Activated CD8-positive, alpha-beta memory T cell treated with anti-CD3 and anti-CD28 coated beads, Interleukin-2, amount 50 U/mL, for 1 hour (primary cell): ENCODE data around the gene IMPACT.

Source experiments
- DNase-seq: peaks from one replicate; pipeline ENCODE4 v3.0.0-alpha.2; 2020; ENCODE audit errors: extremely low read depth

The IMPACT gene

DNA sequence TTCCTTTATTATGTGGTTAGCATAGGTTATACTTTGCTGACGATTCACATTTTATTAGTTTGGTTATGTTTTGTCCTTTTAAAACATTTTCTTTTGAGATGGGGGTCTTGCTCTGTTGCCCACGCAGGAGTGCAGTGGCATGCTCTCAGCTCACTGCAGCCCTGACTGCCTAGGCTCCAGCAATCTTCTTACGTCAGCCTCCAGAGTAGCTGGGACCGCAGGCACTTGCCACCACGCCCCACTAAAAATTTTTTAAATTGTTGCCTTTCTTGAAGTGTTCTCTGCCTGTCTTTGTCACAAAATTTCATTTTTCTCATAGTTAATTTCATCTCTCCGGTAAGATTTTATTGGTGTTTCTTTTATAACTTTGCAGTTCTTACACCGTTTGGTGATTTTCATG is 52.9 kb downstream of the IMPACT start:
- DNase-seq = no peak

DNA sequence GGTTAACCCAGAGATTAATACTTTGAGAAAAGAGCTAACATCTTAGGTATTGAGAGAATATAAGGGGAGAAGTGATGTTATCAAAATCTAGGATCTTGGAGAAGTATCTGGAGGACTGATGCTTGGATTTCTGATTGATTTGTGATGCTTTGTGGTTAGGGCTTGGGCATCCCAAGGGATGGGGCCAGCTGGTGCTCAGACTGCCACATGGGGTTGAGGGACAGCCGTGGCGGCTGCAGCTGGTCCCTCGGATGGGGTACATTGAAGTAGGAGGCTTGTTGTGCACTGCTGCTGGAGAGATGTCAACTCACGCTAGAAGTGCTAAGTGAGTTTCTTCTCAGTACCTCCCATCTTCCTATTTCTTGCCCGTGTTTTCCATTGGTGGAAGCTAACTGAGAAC is 56.4 kb downstream of the IMPACT start:
- DNase-seq = no peak

DNA sequence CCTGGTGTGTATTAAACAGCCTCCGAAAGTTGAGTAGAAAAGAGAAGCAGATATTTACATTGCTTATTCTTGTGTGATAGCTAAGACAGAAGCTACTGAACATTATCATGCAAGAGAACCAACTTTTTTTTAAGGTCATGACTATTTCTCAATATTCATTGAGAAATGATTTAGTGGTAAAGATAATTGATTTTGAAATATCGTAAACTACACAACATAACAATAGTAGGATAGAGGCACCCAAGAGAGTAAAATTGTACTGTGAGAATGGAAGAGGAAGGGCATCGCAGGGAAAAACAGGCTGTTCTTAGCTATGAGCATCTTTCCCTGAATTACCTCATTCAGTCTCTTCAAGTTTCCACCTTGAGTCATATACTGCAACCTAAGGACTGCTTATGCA is 59.2 kb downstream of the IMPACT start:
- DNase-seq = no peak

DNA sequence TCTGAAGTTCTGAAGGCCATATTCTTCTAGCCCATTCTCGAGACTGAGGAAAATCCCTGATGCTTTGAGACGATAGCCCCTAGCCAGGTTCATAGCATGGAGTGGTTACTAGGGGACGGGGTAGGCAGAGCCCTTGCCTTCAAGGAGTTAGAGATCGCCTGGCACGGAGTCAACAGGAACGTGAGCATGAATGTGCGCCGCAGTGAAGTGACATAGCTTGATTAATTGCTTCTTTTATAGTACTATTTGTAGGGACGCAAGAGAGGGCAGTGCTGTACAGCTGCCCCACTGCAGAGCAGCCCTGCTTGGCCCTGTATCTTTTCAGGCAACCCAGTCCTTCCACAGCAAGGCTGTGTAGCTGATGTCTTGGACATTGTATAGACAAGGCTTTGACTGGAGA is 60.2 kb downstream of the IMPACT start:
- no peak for DNase-seq

DNA sequence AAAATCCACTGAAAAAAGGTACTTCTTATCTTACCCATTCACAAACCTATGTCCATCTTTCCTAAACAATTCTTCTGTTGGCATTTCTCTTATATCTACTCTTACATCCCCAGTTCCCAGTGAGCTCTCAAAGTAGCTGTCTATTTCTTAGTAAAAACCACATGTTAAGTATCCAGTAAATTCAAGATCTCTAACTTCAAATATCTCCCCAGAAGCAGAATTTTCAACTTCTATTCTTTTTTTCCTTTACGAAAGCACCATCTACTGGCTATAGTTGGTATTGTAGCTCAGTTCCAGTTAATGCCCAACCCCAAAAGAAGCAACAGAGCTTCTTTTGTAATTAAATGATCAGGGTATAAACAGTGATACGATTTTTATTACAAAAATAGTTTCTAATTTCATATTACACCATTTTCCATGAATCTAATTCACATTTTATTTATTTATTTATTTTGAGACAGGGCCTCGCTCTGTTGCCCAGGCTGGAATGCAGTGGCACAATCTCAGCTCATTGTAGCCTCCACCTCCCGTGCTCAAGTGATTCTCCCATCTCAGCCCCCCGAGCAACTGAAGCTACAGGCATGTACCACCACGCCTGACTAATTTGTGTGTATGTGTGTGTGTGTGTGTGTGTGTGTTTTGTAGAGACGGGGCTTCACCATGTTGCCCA is 62.5 kb downstream of the IMPACT start:
- DNase-seq = no peak

DNA sequence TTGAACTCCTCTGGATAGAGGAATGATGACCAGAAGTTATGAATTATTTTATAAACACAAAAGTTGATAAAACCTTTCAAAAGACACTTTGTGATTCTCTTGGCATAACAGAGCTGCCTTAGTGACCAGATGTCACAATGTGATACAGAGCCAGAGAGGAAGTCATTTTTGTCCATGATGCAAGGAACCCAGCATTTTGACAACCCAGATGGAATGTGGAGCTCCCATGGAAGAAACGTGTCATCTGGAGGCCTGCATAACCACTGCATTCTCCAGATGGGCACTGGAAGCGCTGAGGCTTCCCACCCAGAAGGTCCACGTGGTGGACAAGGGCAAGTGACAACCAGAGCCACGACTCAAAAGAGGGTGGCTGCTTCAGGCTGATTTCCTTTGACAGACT is 64.1 kb downstream of the IMPACT start:
- DNase-seq = no peak

DNA sequence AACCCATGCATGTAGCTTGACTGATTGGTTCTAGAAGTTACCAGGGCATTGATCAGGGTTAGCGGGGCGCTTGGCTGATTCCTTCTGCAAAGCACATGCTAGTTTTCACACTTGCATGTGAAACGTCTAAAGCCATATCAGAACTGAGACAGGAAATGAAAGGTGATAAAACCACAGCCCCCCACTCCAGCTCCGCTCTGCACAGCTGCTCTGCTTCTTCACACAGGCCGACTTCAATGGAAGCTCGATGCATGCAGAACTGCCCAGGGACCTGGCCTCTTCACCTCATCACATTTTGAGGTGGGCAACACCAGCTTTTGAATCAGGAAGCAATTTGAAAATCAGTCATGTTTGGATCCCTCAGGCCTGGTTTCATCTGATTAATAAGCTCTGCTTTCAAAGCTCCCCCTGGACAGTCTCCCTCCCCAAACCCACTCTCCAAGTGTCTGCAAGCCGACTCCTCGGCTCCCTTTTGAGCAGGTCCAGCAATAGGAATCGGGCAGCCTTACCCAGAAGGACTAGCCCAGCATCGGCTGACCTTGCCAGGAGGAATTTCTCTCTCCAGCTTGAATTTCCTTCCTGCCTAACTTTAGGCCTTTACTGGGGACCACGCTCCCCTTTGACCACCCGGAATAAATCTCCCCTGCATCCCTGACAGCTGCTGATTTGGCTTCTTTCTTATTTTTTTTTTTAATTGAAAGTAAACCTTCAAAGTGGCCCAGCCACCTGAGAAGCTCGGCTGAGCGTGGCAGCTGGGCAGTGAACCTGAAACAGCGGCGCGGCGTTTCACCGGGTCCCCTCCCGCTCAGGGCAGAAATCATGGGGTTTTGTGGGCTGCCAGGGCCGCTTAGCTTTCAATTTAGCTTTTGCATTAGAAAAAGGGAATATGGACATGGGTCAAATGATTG is 65.7 kb downstream of the IMPACT start:
- DNase-seq = no peak

DNA sequence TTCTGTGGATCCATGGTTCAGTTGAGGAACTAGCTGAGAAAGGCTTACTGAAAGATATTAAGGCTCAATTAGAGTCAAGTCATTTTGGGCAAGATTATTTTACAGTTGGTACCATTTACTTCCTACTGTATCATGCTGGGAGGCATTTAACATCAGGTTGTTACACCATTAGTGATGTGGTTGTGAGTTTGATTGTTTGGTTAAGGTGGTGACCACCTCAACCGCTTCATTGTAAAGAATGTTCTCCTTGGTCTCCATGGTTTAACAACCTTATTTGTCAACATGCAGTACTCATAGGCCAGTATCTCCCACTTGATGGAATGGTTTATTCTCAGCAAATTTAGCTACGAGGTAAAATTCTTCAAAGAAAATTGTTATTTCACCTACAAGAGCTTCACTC is 68.1 kb downstream of the IMPACT start:
- DNase-seq = no peak

DNA sequence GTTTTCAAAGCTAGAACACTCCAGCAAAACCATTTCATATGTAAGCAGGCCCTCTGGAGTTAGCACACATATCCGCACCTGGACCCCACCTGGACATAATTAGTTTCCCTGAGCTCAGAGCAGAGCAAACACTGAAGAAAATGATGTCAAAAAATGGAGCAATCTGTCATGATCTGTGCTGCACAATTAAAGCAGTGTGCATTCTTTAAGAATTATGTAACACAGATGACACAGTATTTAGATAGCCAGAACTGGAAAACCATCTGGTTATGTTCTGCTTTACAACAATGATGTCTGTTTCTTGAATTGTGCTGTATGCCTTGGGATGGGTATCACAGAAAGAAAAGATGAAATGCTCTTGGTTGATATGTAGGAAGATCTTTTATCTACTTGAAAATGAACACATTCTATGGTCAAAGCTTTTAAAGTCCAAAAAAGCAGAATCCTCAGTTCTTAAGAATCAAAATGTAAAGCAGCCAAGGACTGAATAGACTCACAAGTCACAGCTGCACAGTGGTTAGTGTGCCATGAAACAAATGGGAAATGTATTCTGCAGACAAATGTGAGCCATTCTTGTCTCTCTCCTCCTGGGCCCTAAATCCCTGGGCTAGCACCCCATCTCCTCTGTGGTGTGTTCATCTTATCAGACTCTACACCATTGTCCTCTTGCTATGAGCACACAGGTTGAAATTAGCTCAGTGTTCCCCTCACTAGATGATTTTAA is 70.7 kb downstream of the IMPACT start:
- no peak for DNase-seq

DNA sequence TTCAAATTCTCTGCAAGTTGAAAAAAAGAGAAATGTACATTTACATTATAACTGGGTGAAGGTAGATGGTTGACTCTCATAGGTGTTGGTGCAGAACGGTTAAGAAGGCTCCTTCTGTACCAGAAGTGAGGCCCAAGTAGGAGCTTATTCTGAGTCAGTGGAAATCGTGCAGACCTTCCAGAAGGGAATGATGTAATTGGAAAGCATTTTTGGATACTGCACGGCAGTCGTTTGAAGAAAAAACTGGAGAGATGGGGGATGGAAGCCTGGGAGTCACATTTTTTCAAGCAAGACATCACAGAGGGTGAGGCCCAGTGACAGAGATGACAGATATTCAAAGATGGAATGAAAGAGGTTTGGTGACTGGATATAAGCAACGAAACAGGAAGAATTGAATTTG is 73.3 kb downstream of the IMPACT start:
- DNase-seq = no peak

DNA sequence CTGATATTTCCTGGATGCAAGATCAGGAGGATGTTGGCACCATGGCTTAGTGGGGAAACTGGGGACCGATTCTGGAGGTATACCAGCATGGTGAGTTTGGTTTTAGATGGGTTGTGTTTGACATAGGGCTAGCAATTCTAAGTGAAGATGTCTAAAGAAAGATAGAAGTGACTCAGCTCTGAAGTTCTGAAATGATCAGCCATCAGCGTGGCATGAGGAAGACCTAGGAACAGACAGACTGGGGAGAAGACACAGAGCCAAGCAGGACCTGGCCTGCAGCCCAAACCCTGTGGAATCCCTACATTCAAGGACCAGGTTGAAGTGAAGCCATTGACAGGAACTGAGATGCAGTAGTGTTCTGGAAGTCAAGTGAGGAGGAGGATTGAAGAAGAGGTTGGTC is 73.7 kb downstream of the IMPACT start:
- DNase-seq = no peak

DNA sequence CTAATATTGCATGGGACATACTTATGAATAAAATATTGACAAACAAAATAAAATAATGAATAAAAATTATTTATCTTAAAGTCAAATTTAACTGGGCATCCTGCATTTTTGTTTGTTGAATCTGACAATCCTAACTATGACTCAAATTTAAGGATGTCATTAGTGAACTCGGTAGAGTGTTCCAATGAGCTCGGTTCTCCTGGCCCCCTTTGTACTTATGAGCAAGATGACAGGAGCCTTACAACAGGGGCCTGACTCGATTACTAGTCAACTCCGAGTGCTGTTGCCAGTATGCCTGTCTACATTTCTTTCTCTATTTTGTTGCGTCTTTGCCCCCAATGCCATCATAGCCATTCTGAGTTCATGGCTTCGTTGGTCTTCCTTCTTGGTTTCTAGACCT is 74.3 kb downstream of the IMPACT start:
- no peak for DNase-seq

DNA sequence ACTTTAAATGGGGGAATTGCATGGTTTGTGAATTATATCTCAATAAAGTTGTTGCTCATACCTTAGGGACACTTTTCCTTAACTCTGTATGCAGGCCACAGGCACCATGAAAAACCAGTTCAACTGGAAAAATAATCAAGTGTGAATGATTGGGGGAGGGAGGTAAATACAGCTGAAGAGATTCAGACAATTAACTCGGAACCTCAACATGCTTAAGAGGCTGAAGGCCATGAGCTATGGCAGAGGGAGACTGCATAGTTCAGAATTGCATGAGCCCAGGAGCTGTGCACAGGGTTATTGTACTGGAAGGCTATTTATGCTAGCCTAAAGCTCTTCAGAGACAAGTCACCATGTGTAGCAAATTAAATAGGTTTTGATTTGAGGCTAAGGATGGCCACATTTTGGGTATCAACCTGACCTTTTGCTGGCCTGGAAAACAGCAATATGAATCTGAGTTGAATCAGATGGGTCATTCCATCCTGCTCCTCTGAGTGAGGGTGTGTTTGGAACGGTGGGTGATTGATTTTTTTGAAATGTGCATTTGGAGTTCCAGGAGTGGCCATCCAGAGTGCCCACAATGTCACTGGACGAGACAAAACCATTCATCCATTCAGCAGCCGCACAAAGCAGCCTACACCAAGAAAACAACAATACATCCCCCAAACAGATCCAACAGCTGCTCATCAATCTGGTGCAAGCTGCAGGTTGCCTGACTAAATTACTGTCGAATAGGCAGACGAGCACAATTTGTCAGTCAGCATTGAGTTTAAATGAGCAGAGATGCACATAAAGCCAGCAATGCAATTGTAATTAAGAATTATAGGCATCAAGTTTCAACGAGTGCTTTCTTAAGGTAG is 76.4 kb downstream of the IMPACT start:
- DNase-seq = no peak
